Measurements from ENCODE around the gene RASGRP1.

The RASGRP1 gene

GRCh38 chr15:38504680-38505467, 59.7 kb downstream of the RASGRP1 start:
- DNase-seq, result no peak
- H3K9me3 ChIP-seq, result no peaks in the 10 kb centered on the region
- H3K4me3 ChIP-seq, result no peak overlapping the region
- no peak overlapping the region for H3K27ac ChIP-seq
- no peak for TF ChIP-seq CTCF (IDR thresholded peaks at IDR 0.05)
- peaks cover 0 to 5% (median 2%) of the 10 kb centered on the region in 4 donors for H3K4me1 ChIP-seq
- H3K27me3 ChIP-seq, result no peaks in the 10 kb centered on the region
- intact Hi-C loops (cut with DNase I; ENCODE audit: low total_unique reads), result no loop called here
- H3K36me3 ChIP-seq, result no peaks in the 10 kb centered on the region

GRCh38 chr15:38503496-38503895, 61.1 kb downstream of the RASGRP1 start:
- no peak overlapping the region for H3K4me3 ChIP-seq
- intact Hi-C loops (cut with DNase I; ENCODE audit: low total_unique reads), result no loop called here

GRCh38 chr15:38499651-38500050, 65.0 kb downstream of the RASGRP1 start:
- intact Hi-C loops (cut with DNase I; ENCODE audit: low total_unique reads), result no loop called here
- Histone ChIP-seq H3K9me3 (no peaks in the 10 kb centered on the region), H3K4me3 (no peak overlapping the region), H3K4me1 (no peaks in the 10 kb centered on the region), H3K36me3 (no peaks in the 10 kb centered on the region), H3K27me3 (no peaks in the 10 kb centered on the region), H3K27ac (no peak overlapping the region)
- DNase-seq, result no peak
- no peak for TF ChIP-seq CTCF (IDR thresholded peaks at IDR 0.05)

More at GRCh38 chr15:38503496-38503895, 61.1 kb downstream of the RASGRP1 start:
- Histone ChIP-seq H3K27me3 (no peaks in the 10 kb centered on the region), H3K27ac (no peak overlapping the region), H3K4me1 (no peaks in the 10 kb centered on the region), H3K36me3 (no peaks in the 10 kb centered on the region), H3K9me3 (no peaks in the 10 kb centered on the region)
- DNase-seq, result no peak
- no peak for TF ChIP-seq CTCF (IDR thresholded peaks at IDR 0.05)

- intact Hi-C loops (cut with DNase I; ENCODE audit: low total_unique reads), result no loop called here
- TF ChIP-seq CTCF (IDR thresholded peaks at IDR 0.05), result no peak
- no peaks in the 10 kb centered on the region for H3K36me3 ChIP-seq
Measured at GRCh38 chr15:38496151-38496550, 68.5 kb downstream of the RASGRP1 start.

GRCh38 chr15:38490242-38490922, 74.2 kb downstream of the RASGRP1 start:
- Histone ChIP-seq H3K36me3 (no peaks in the 10 kb centered on the region), H3K27ac (peak overlapping the region; percentile 25 to 54), H3K9me3 (no peaks in the 10 kb centered on the region), H3K27me3 (no peaks in the 10 kb centered on the region), H3K4me1 (peaks cover 0 to 24% (median 5%) of the 10 kb centered on the region in 4 donors), H3K4me3 (no peak overlapping the region)
- no peak for TF ChIP-seq CTCF (IDR thresholded peaks at IDR 0.05)
- no peak for DNase-seq
- intact Hi-C loops (cut with DNase I; ENCODE audit: low total_unique reads), result no loop called here

More at GRCh38 chr15:38496151-38496550, 68.5 kb downstream of the RASGRP1 start:
- Histone ChIP-seq H3K4me1 (peaks cover 0 to 6% (median 2%) of the 10 kb centered on the region in 4 donors), H3K27ac (no peak overlapping the region), H3K27me3 (no peaks in the 10 kb centered on the region), H3K4me3 (no peak overlapping the region), H3K9me3 (no peaks in the 10 kb centered on the region)
- no peak for DNase-seq
